Chondrocyte (in vitro differentiated cells): ENCODE results near the gene FAR2. TPM values are rescaled to one million over a fixed set of nuclear protein-coding genes. Genes with fewer than 3 reads are reported as not detected.
"Not testable (repeated sequence)": the region's sequence is repeated elsewhere in the genome, so short reads cannot be mapped to it uniquely, and the experiment has no call there.

Experiments
- DNase-seq: peaks from one replicate; pipeline ENCODE4 v3.0.0; 2021; ENCODE audit warnings: mixed read lengths, low spot score
- H3K27ac Mint-ChIP-seq: one replicate; pipeline ENCODE4 v1.8.0; 2021; ENCODE audit warnings: mild to moderate bottlenecking, moderate library complexity, mixed read lengths; ENCODE audit not compliant: unreplicated experiment
- H3K27me3 Mint-ChIP-seq: 2 replicates; pipeline ENCODE4 v1.8.0; 2021; ENCODE audit warnings: low read depth, mixed read lengths
- H3K36me3 Mint-ChIP-seq: 2 replicates; pipeline ENCODE4 v1.8.0; 2021; ENCODE audit warnings: low read depth, mixed read lengths
- H3K4me1 Mint-ChIP-seq: 2 replicates; pipeline ENCODE4 v1.8.0; 2021; ENCODE audit warnings: low read depth, mild to moderate bottlenecking, mixed read lengths
- H3K4me3 Mint-ChIP-seq: one replicate; pipeline ENCODE4 v1.8.0; 2021; ENCODE audit warnings: mild to moderate bottlenecking, moderate library complexity, mixed read lengths; ENCODE audit not compliant: unreplicated experiment
- H3K9me3 Mint-ChIP-seq: 2 replicates; pipeline ENCODE4 v1.8.0; 2021; ENCODE audit warnings: low read depth, mixed read lengths
- total RNA-seq: library from RNA; stranded (reverse); gene quantifications from 3 replicates; pipeline ENCODE4 v1.2.1, GENCODE V29; 2021
- TF ChIP-seq, protein P1 (sequence below): fragments of 200-600 bp; sonication (generic); IDR thresholded peaks from 2 replicates; pipeline ENCODE4 v1.5.0; 2021; ENCODE audit warnings: antibody characterized with exemption, mild to moderate bottlenecking, moderate library complexity

Gene FAR2
- total RNA-seq, 1 donor from 2014 or later, result 19.6 TPM

DNA sequence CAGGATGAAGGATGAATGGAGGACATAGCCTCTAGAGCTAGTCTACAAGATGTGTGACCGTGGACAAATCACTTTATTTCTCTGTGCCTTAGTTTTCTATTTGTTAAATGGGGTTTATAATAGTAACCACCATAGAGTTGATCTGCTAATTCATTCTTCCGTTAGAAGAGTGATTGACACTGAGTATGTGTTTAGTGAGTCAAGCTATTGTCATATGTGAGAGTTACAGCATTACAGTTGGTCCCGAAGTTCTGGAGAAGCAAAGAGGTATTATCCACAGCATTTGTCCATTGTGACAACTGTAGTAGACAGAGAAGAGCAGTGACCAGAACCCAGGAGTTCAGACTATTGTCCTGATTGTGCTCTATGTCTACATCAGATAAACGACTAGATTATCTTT lies 14.1 kb downstream of the FAR2 start:
- Mint-ChIP-seq H3K4me3 (no peak overlapping the region), H3K9me3 (no peaks in the 10 kb centered on the region), H3K4me1 (peaks cover 10% of the 10 kb centered on the region), H3K27ac (no peak overlapping the region), H3K27me3 (no peaks in the 10 kb centered on the region), H3K36me3 (no peaks in the 10 kb centered on the region)
- TF ChIP-seq, protein P1, sequence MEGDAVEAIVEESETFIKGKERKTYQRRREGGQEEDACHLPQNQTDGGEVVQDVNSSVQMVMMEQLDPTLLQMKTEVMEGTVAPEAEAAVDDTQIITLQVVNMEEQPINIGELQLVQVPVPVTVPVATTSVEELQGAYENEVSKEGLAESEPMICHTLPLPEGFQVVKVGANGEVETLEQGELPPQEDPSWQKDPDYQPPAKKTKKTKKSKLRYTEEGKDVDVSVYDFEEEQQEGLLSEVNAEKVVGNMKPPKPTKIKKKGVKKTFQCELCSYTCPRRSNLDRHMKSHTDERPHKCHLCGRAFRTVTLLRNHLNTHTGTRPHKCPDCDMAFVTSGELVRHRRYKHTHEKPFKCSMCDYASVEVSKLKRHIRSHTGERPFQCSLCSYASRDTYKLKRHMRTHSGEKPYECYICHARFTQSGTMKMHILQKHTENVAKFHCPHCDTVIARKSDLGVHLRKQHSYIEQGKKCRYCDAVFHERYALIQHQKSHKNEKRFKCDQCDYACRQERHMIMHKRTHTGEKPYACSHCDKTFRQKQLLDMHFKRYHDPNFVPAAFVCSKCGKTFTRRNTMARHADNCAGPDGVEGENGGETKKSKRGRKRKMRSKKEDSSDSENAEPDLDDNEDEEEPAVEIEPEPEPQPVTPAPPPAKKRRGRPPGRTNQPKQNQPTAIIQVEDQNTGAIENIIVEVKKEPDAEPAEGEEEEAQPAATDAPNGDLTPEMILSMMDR, result no peak
- no peak for DNase-seq

DNA sequence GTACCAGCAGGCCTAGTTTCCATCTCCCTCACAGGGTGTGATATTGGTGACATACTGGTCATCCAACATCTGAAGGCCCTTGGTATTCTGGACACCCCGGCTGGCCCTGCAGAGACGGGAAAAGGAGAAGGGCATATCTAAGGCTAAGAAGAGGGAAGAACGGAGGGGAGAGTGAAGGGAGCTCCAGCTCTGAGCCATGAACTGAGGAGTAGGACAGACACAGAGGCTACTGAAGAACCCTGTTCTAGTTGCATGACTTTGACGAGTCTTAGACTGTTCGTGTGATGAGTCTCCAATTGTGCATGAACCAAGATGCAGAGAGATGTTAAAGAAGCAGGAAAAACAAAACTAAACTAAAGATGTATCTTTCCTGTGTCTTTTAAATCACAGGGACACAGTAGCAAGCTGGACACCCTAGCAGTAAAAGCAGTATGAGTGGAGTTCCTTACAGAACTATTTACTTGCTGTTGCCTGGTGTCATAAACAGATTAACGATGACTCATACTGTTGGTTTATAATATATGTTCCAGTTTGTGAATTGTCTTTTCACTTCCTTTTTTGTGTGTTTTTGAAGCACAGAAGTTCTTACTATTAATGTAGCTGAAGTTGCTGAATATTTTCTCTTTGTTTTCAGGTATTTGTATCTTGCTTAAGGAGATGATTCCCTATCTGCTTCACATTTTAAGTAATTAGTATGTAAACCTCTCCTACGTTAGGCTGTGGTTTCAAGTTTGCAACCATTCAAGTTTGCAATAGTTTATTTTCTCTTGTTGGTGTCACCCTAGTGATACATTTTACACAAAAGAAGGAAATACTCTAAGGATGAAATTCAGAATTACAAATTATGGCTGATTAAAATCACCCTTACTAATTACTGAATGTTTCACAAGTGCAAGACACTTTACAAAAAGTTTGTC lies 15.7 kb downstream of the FAR2 start:
- H3K27ac Mint-ChIP-seq, result no peak overlapping the region
- H3K36me3 Mint-ChIP-seq, result no peaks in the 10 kb centered on the region
- no peak overlapping the region for H3K4me3 Mint-ChIP-seq
- DNase-seq, result no peak
- no peaks in the 10 kb centered on the region for H3K9me3 Mint-ChIP-seq
- TF ChIP-seq, protein P1, result no peak
- peaks cover 3% of the 10 kb centered on the region for H3K4me1 Mint-ChIP-seq
- no peaks in the 10 kb centered on the region for H3K27me3 Mint-ChIP-seq

DNA sequence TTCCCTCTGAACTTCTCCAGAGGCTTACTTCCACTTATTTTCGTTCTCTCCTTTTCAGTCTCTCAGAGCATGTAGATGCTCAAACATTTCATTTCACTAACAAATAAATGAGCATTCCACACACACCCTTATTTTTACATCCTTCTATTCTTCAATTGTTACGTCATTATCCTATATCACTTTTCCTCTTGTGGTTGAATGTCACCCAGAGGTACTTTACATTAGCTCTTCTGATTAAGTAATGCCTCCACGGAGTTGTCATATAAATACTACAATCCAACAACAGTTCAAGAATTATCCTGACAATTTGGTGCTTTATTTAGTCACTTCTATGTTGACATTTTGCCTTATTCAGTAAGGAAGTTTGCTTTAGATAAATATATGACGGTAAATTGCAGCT lies 18.4 kb downstream of the FAR2 start:
- Mint-ChIP-seq H3K4me1 (peaks cover 3% of the 10 kb centered on the region), H3K9me3 (no peaks in the 10 kb centered on the region)

DNA sequence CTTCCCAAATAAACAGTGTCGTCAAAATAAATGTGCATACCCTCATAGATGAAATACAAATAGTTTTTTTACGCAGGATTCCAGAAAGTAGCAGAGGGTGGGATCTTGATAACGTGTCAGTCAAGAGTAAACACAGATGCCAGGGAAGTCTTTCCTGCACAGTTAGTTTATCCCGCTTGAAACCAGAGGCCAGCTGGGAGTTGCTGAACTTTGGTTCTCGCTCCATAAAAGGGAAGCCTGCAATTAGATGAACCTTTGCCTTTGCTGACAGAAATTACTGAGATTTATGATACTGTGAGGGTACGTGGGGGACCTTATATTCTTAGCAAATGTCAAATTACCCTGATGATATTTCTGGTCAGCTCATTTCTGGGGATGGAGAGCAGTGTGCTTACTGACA lies 18.9 kb downstream of the FAR2 start:
- no peak overlapping the region for H3K4me3 Mint-ChIP-seq
- no peak overlapping the region for H3K27ac Mint-ChIP-seq
- H3K36me3 Mint-ChIP-seq, result peaks cover 5% of the 10 kb centered on the region
- TF ChIP-seq, protein P1, result no peak
- H3K27me3 Mint-ChIP-seq, result no peaks in the 10 kb centered on the region
- no peaks in the 10 kb centered on the region for H3K9me3 Mint-ChIP-seq
- no peak for DNase-seq
- H3K4me1 Mint-ChIP-seq, result peaks cover 3% of the 10 kb centered on the region

More for the DNA sequence above, 18.4 kb downstream of the FAR2 start:
- H3K36me3 Mint-ChIP-seq, result peaks cover 5% of the 10 kb centered on the region
- H3K27me3 Mint-ChIP-seq, result no peaks in the 10 kb centered on the region
- no peak overlapping the region for H3K27ac Mint-ChIP-seq
- TF ChIP-seq, protein P1, result no peak
- no peak for DNase-seq
- H3K4me3 Mint-ChIP-seq, result no peak overlapping the region

DNA sequence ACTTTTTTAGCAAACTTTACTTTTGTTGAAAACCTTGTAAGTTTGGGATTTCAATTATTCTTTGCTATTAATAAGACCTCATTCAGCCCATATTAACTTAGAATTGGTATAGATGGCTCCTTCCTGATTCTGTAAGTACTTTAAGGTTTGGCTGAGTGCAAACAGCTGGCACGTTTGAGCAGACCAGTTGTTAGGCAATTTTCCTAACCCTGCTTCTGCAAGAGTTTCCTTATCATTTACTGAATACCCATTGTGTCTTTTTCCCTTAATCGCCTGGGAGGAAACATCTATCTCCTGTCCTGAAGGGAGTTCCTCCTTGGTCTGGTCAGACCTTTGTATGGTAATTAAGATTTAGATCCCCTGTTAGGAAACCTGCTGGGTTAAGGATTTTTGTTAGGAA lies 20.9 kb downstream of the FAR2 start:
- H3K27ac Mint-ChIP-seq, H3K36me3 Mint-ChIP-seq, H3K4me1 Mint-ChIP-seq, H3K9me3 Mint-ChIP-seq, DNase-seq, H3K27me3 Mint-ChIP-seq, H3K4me3 Mint-ChIP-seq: not testable (repeated sequence)

DNA sequence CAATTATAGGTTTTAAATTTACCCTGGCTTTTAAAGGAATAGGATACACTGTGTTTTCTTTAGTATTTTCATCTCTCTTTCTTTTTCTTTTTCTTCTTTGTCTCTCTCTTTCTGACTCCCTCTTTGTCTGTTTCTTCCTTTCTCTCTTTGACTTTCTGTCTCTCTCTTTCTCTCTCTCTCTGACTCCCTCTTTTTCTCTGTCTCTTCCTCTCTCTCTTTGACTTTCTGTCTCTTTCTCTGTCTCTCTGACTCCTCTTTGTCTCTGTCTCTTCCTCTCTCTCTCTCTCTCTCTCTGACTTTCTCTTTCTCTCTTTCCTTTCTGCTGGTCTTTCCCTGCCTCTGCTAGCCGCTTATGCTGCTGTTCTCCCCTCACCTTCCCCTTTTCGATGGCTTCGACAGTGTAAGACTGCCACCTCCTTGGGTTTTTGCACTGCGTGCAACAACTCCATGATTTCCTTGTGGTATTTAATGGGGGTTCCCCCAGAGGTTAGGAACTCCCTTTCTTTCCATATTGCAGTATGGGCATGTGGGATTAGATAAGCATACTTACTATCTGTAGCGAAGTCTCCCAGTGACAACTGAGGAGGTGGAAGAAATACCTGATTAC lies 21.5 kb downstream of the FAR2 start:
- not testable (repeated sequence) for H3K9me3 Mint-ChIP-seq, H3K27ac Mint-ChIP-seq, H3K36me3 Mint-ChIP-seq, DNase-seq, H3K4me1 Mint-ChIP-seq, H3K4me3 Mint-ChIP-seq, H3K27me3 Mint-ChIP-seq
